Kidney capillary endothelial cell (primary cell): Measurements from ENCODE around the gene LRRC37A.
"Not testable (repeated sequence)": the region's sequence is repeated elsewhere in the genome, so short reads cannot be mapped to it uniquely, and the experiment has no call there.

Source experiments
- DNase-seq: peaks from one replicate; pipeline ENCODE4 v3.0.0-alpha.2; 2018; ENCODE audit warnings: low spot score

LRRC37A gene

DNA sequence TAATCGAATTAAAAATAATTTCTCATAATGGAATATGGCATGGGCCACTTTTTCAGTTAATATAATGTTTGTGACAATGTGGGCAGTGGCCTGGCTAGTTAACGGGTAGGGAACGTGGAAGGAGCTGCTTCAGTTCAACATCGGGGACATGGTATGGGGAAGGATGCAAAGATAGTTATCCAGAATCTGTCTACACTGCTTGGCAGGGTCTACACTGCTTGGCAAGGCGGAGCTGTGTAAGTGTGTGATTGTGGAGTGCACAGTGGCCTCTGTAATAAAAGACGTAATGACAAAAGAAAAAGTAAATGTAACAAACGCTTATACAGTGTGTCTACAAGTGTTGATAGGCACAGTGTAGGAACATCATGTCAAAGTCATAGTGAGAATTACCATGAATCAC lies 7.3 kb upstream of the LRRC37A start:
- not testable (repeated sequence) for DNase-seq

GRCh38 chr17:46290906-46291546 lies 3.9 kb upstream of the LRRC37A start:
- DNase-seq, result not testable (repeated sequence)

- not testable (repeated sequence) for DNase-seq
Measured at GRCh38 chr17:46291618-46292017, 3.3 kb upstream of the LRRC37A start.

DNA sequence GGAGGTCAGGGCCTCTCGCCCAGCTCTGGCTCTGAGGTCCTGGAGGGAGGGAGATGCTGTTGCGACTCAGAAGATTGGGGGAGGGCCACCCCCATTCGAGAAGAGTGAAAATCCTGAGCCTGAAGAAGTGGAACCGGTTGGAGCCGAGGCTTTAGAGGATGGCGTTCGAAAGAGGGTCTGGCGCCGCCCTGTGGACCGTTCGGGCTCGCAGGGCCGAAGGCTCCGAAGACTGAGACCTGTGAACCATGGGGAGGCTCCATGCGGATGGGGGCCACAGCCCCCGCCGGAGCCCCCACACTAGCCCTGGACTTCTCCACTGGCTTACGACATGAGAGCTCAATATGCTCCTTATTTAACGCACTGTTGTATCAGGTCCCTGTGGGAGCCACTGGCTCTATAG lies 46.3 kb downstream of the LRRC37A start:
- not testable (repeated sequence) for DNase-seq

DNA sequence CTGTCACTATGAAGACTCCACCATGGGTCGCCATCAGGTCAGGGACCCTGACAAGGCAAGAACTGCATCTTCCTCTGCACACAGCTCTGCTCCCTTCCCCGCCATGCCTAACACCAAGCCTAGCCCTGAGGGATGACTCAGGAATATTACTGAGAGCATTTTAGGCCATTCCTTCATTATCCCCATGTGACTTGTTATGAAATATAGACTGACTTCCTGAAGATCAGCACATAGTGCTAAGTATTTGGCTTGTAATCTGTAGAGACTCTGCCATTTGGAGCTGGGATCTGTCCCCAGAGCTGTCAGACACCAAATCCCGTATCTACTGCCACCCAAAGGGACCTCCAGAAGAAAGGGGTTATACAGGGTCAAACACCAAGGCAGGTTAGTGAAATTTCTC lies 47.2 kb downstream of the LRRC37A start:
- not testable (repeated sequence) for DNase-seq

DNA sequence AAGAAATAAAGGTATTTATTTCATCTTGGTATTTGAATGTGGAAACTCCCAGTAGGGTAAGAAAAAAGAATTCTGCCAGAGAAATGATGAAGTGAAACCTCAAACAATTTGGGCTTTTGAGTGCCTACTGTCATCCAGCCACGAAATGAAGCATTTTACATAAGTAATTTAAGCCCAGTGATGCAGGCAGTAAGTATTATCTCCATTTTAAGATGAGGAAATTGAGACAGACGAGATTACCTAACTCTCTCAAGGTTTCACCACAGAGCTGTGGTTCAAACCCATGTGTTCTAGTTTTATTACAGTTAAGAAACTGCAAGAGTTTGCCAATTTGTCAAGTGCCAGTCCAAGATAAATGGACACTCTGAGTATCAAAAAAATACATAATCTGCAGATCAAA lies 53.4 kb downstream of the LRRC37A start:
- not testable (repeated sequence) for DNase-seq

DNA sequence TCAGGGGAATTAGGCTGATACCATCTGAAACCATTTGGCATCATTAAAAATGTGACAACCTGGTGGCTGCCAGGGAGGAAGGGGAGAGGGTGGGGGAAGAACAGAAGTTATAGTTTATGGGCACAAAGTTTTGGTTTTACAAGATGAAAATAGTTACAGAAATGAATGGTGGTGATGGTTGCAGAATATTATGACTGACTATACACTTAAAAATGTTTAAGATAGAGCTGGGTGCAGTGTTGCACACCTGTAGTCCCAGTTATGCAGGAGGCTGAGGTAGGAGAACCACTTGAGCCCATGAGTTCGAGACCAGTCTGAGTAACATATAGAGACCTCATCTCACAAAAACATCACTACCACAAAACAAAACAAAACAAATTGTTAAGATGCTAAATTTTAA lies 54.1 kb downstream of the LRRC37A start:
- not testable (repeated sequence) for DNase-seq

GRCh38 chr17:46353856-46354255 lies 58.9 kb downstream of the LRRC37A start:
- not testable (repeated sequence) for DNase-seq

GRCh38 chr17:46361145-46361735 lies 66.3 kb downstream of the LRRC37A start:
- not testable (repeated sequence) for DNase-seq

DNA sequence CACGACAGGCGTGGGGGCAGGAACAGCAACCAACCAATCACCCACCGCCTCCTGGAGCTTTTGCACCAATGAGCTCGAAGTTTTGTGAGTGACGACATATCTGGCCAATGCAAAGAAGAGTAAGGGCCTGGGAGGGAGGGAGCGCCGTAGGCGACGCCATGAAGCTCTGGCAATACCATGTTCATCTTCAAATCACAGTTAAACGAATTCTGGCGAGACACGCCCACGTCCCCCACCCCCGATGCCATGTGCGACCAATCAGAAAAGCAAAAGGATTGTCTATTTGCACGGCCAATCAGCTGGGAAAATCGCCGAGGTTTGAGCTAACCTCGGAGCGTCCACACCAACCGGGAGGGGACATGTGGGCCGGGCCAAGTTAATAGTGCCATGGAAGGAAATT lies 66.8 kb downstream of the LRRC37A start, which contains the start of gene ARL17B:
TSS of gene ARL17B (minus strand) at position 12 of the 400 bp plus-strand sequence. CDS start 3,369 bp downstream, outside the sequence.
- not testable (repeated sequence) for DNase-seq

DNA sequence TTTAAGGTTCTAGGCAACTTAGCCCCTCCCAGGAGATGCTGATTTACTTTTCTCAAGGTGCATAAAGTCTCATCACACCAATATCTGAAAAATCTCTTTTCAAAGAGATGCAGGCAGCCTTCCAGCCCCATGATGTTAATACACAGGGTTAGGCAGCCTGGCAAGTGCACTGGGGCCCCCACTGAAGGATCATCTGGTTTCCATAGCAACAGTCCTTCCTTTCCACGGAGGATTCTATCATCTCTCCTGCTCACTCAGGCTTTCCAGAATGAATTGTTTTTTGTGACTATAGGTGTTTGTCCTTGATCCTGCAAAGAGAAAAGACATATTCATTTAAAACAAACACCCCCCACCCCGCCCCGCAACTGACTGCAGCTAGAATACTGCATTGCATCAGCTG lies 72.6 kb downstream of the LRRC37A start:
- not testable (repeated sequence) for DNase-seq

GRCh38 chr17:46372236-46373229 lies 77.6 kb downstream of the LRRC37A start:
- DNase-seq, result not testable (repeated sequence)

DNA sequence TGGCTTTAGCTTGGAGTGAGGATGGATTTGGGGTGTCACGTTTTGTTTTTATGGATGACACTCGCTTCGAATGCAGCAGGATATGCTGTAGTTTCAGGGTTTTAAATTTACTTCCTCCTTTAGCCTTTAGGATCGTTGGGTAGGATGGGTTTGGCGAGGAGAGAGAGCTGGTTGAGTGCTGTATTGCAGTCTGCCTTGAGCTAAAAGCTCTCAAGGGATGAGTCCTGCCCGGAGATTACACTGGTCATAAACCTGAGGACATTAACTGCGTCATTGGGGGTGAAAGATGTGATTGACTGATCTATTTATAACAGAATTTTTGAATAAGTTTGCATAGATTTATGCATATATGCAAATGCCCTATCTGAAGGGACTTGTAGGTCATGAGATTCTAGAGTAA lies 78.5 kb downstream of the LRRC37A start:
- DNase-seq, result not testable (repeated sequence)

DNA sequence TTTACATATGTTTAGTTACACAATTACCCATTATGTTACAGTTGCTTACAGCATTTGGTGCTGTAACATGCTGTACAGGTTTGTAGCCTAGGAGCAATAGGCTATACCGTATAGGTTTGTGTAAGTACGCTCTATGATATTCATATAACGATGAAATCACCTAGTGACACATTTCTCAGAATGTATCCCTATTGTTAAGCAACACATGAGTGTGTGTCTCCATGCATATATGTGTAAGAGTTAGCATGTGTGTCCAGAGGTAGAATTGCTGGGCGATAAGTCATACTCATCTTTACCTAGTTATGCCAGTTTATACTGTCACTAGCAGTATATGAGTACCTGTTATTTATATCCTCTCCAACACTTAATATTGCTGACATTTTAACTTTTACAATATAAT lies 88.2 kb downstream of the LRRC37A start:
- not testable (repeated sequence) for DNase-seq

DNA sequence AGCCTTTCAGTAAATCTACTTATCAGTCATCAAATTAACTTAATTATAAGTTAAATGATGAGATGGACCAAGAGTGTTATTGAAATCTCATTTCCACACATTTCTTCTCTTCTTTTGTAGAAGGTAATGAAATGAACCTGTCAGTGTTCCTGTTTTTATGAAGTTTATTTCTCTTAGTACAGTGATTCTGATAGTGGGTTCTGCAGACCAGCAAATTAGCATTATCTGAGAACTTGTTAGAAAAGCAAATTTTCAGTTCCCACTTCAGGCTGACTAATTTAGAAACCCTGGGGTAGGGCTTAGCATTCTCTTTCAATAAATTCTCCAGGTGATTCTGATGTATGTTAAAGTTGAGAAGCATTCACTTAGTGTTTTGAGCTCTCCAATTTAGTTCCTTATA lies 90.6 kb downstream of the LRRC37A start:
- not testable (repeated sequence) for DNase-seq
